Measurements from ENCODE around the gene EPHA2.

Gene EPHA2

GRCh38 chr1:16088996-16089395 lies 66.9 kb downstream of the EPHA2 start:
- DNase-seq = no peak

GRCh38 chr1:16088351-16088911 lies 67.4 kb downstream of the EPHA2 start:
- DNase-seq = no peak

- no peak for DNase-seq
These were observed 68.1 kb downstream of the EPHA2 start for GRCh38 chr1:16087733-16088132.

- no peak for DNase-seq
These were observed 70.3 kb downstream of the EPHA2 start for GRCh38 chr1:16085522-16085921.

GRCh38 chr1:16083486-16083885 lies 72.4 kb downstream of the EPHA2 start:
- no peak for DNase-seq

GRCh38 chr1:16082283-16083038 lies 73.4 kb downstream of the EPHA2 start:
- no peak for DNase-seq

GRCh38 chr1:16081636-16082035 lies 74.2 kb downstream of the EPHA2 start:
- DNase-seq = no peak

GRCh38 chr1:16080422-16081150 lies 75.3 kb downstream of the EPHA2 start:
- DNase-seq = no peak

GRCh38 chr1:16078925-16079656 lies 76.8 kb downstream of the EPHA2 start:
- peak; percentile 68 for DNase-seq

- no peak for DNase-seq
These were observed 78.2 kb downstream of the EPHA2 start for GRCh38 chr1:16077406-16078245.

GRCh38 chr1:16076865-16077238 lies 79.0 kb downstream of the EPHA2 start:
- no peak for DNase-seq

- no peak for DNase-seq
These were observed 79.6 kb downstream of the EPHA2 start for GRCh38 chr1:16076031-16076864.

- no peak for DNase-seq
These were observed 80.4 kb downstream of the EPHA2 start for GRCh38 chr1:16075337-16076030.

Data from NCI-H1694 treated with DMSO at 0.1 percent for 48 hours (cell line).